Activated CD4-positive, alpha-beta memory T cell treated with anti-CD3 and anti-CD28 coated beads, Interleukin-2, amount 10 ng/mL, durations not matched to agents 7 days and 5 days (primary cell): ENCODE results near the gene EIF5A2. TPM values are rescaled to one million over a fixed set of nuclear protein-coding genes. Genes with fewer than 3 reads are reported as not detected.

Source experiments
- CTCF ChIA-PET: fragments of 350-600 bp; sonication (Branson Sonifier 250); formaldehyde crosslinking; loops from one replicate; lab custom pipeline; 2021; ENCODE audit warnings: antibody characterized with exemption, inconsistent platforms; lab: Charles Lee
- POLR2A ChIA-PET: fragments of 350-600 bp; sonication (Branson Sonifier 250); formaldehyde crosslinking; loops from one replicate; lab custom pipeline; 2021; ENCODE audit warnings: antibody characterized with exemption; lab: Charles Lee
- DNase-seq: peaks from one replicate; pipeline ENCODE4 v3.0.0-alpha.2; 2020
- H3K27ac Mint-ChIP-seq: one replicate; pipeline ENCODE4 v1.8.0; 2021; ENCODE audit warnings: mild to moderate bottlenecking, mixed read lengths
- H3K27me3 Mint-ChIP-seq: one replicate; pipeline ENCODE4 v1.8.0; 2021; ENCODE audit warnings: mixed read lengths
- H3K36me3 Mint-ChIP-seq: one replicate; pipeline ENCODE4 v1.8.0; 2021; ENCODE audit warnings: low read depth, mixed read lengths
- H3K4me1 Mint-ChIP-seq: one replicate; pipeline ENCODE4 v1.8.0; 2021; ENCODE audit warnings: mixed read lengths
- H3K4me3 Mint-ChIP-seq: one replicate; pipeline ENCODE4 v1.8.0; 2021; ENCODE audit warnings: mild to moderate bottlenecking, mixed read lengths
- H3K9me3 Mint-ChIP-seq: one replicate; pipeline ENCODE4 v1.8.0; 2021; ENCODE audit warnings: mixed read lengths
- total RNA-seq, 2 experiments: library from RNA; stranded (reverse); gene quantifications; one replicate each; pipeline ENCODE4 v1.2.3, GENCODE V29; 2021

EIF5A2 gene
- total RNA-seq, 2 experiments from 2014 or later: 13.0 to 15.5 TPM

GRCh38 chr3:170865209-170866094 lies 43.0 kb downstream of the EIF5A2 start:
- peaks cover 46% of the 10 kb centered on the region for H3K36me3 Mint-ChIP-seq
- no peak overlapping the region for H3K4me3 Mint-ChIP-seq
- no peak for DNase-seq
- no peaks in the 10 kb centered on the region for H3K9me3 Mint-ChIP-seq
- ChIA-PET POLR2A (interaction anchor here (2.5 kb wide), 1 partner anchor 43 kb away, joined by 10 read pairs; the partner anchor contains the start of gene EIF5A2), CTCF (interaction anchor here (1.4 kb wide), 1 partner anchor 53 kb away, joined by 4 read pairs; no protein-coding TSS in a partner anchor)
- H3K27ac Mint-ChIP-seq: no peak overlapping the region
- H3K27me3 Mint-ChIP-seq: no peaks in the 10 kb centered on the region
- H3K4me1 Mint-ChIP-seq: peaks cover 21% of the 10 kb centered on the region

GRCh38 chr3:170864525-170865208 lies 43.8 kb downstream of the EIF5A2 start:
- CTCF ChIA-PET: interaction anchor here (1.4 kb wide), 1 partner anchor 53 kb away, joined by 4 read pairs; no protein-coding TSS in a partner anchor
- POLR2A ChIA-PET: interaction anchor here (2.5 kb wide), 1 partner anchor 44 kb away, joined by 10 read pairs; the partner anchor contains the start of gene EIF5A2
- Mint-ChIP-seq H3K27ac (no peak overlapping the region), H3K27me3 (no peaks in the 10 kb centered on the region), H3K36me3 (peaks cover 42% of the 10 kb centered on the region), H3K9me3 (no peaks in the 10 kb centered on the region), H3K4me3 (no peak overlapping the region), H3K4me1 (peaks cover 16% of the 10 kb centered on the region)
- DNase-seq: no peak

- Mint-ChIP-seq H3K27ac (no peak overlapping the region), H3K36me3 (peaks cover 37% of the 10 kb centered on the region), H3K4me1 (peaks cover 16% of the 10 kb centered on the region), H3K9me3 (no peaks in the 10 kb centered on the region), H3K27me3 (no peaks in the 10 kb centered on the region), H3K4me3 (no peak overlapping the region)
- CTCF ChIA-PET: interaction anchor here (0.6 to 1.3 kb wide), 2 partner anchors 15 to 520 kb away, joined by 3 read pairs; no protein-coding TSS in a partner anchor
- DNase-seq: no peak
- POLR2A ChIA-PET: interaction anchor here (2.5 kb wide), 1 partner anchor 45 kb away, joined by 10 read pairs; the partner anchor contains the start of gene EIF5A2
Measured at GRCh38 chr3:170863816-170864215, 44.6 kb downstream of the EIF5A2 start.

- ChIA-PET POLR2A (interaction anchor here (1.2 kb wide), 1 partner anchor 15 kb away, joined by 3 read pairs; no protein-coding TSS in a partner anchor), CTCF (interaction anchor here (1.3 kb wide), 1 partner anchor 14 kb away, joined by 3 read pairs; no protein-coding TSS in a partner anchor)
- no peak overlapping the region for H3K27ac Mint-ChIP-seq
- H3K27me3 Mint-ChIP-seq: no peaks in the 10 kb centered on the region
- peaks cover 37% of the 10 kb centered on the region for H3K36me3 Mint-ChIP-seq
- H3K9me3 Mint-ChIP-seq: no peaks in the 10 kb centered on the region
- DNase-seq: no peak
- H3K4me1 Mint-ChIP-seq: peaks cover 15% of the 10 kb centered on the region
- no peak overlapping the region for H3K4me3 Mint-ChIP-seq
Measured at GRCh38 chr3:170862618-170863374, 45.6 kb downstream of the EIF5A2 start.

- Mint-ChIP-seq H3K9me3 (no peaks in the 10 kb centered on the region), H3K27ac (no peak overlapping the region), H3K36me3 (no peaks in the 10 kb centered on the region), H3K4me3 (no peak overlapping the region), H3K27me3 (no peaks in the 10 kb centered on the region), H3K4me1 (no peaks in the 10 kb centered on the region)
- no peak for DNase-seq
- ChIA-PET POLR2A (interaction anchor here (1.1 kb wide), 1 partner anchor 11 kb away, joined by 3 read pairs; the partner anchor contains the start of gene RPL22L1), CTCF (no interaction called here)
Measured at GRCh38 chr3:170858599-170858998, 49.8 kb downstream of the EIF5A2 start.

- POLR2A ChIA-PET: interaction anchor here (0.6 to 2.5 kb wide), 2 partner anchors 17 to 23 kb away, joined by 3 to 12 read pairs; partner anchors contain the start of gene RPL22L1
- no peak overlapping the region for H3K4me3 Mint-ChIP-seq
- DNase-seq: no peak
- CTCF ChIA-PET: no interaction called here
- H3K27me3 Mint-ChIP-seq: peaks cover 14% of the 10 kb centered on the region
- H3K36me3 Mint-ChIP-seq: no peaks in the 10 kb centered on the region
- H3K4me1 Mint-ChIP-seq: no peaks in the 10 kb centered on the region
- H3K27ac Mint-ChIP-seq: no peak overlapping the region
- no peaks in the 10 kb centered on the region for H3K9me3 Mint-ChIP-seq
Measured at GRCh38 chr3:170852324-170852723, 56.1 kb downstream of the EIF5A2 start.

- Mint-ChIP-seq H3K4me1 (no peaks in the 10 kb centered on the region), H3K4me3 (no peak overlapping the region), H3K36me3 (no peaks in the 10 kb centered on the region), H3K27ac (no peak overlapping the region), H3K27me3 (peaks cover 32% of the 10 kb centered on the region), H3K9me3 (no peaks in the 10 kb centered on the region)
- DNase-seq: no peak
- POLR2A ChIA-PET: interaction anchor here (0.7 kb wide), 1 partner anchor 14 kb away, joined by 3 read pairs; no protein-coding TSS in a partner anchor
- CTCF ChIA-PET: interaction anchor here (0.5 to 2.3 kb wide), 7 partner anchors 10 to 434 kb away, joined by 3 to 14 read pairs (median 7); no protein-coding TSS in a partner anchor
Measured at GRCh38 chr3:170848292-170848917, 60.0 kb downstream of the EIF5A2 start.

GRCh38 chr3:170844377-170844776 lies 64.1 kb downstream of the EIF5A2 start:
- Mint-ChIP-seq H3K27me3 (peaks cover 42% of the 10 kb centered on the region), H3K36me3 (no peaks in the 10 kb centered on the region), H3K27ac (no peak overlapping the region), H3K4me1 (no peaks in the 10 kb centered on the region), H3K9me3 (no peaks in the 10 kb centered on the region), H3K4me3 (no peak overlapping the region)
- CTCF ChIA-PET: no interaction called here
- DNase-seq: no peak
- POLR2A ChIA-PET: no interaction called here

- Mint-ChIP-seq H3K27ac (no peak overlapping the region), H3K4me3 (no peak overlapping the region), H3K9me3 (no peaks in the 10 kb centered on the region), H3K4me1 (no peaks in the 10 kb centered on the region), H3K36me3 (no peaks in the 10 kb centered on the region), H3K27me3 (peaks cover 59% of the 10 kb centered on the region)
- CTCF ChIA-PET: interaction anchor here (0.6 to 0.9 kb wide), 2 partner anchors 28 to 472 kb away, joined by 3 read pairs; no protein-coding TSS in a partner anchor
- POLR2A ChIA-PET: no interaction called here
- no peak for DNase-seq
Measured at GRCh38 chr3:170840291-170840859, 68.1 kb downstream of the EIF5A2 start.

GRCh38 chr3:170839518-170840100 lies 68.8 kb downstream of the EIF5A2 start:
- DNase-seq: no peak
- Mint-ChIP-seq H3K36me3 (no peaks in the 10 kb centered on the region), H3K27ac (no peak overlapping the region), H3K9me3 (no peaks in the 10 kb centered on the region), H3K4me1 (no peaks in the 10 kb centered on the region), H3K4me3 (no peak overlapping the region), H3K27me3 (peaks cover 59% of the 10 kb centered on the region)
- CTCF ChIA-PET: no interaction called here
- POLR2A ChIA-PET: no interaction called here
